ENCODE data around the gene GRIP1.

- TF ChIP-seq CTCF (IDR thresholded peaks at IDR 0.05) (no peak), EP300 (IDR thresholded peaks at IDR 0.05) (no peak), POLR2A (IDR thresholded peaks at IDR 0.05) (no peak)
Measured at GRCh38 chr12:66664076-66664475, 14.8 kb downstream of the GRIP1 start.

Measured in ovary (tissue), 3 donors.